GM18858 (cell line): ENCODE results near the gene CCDC78.
A peak's percentile ranks its signal among the peaks of the same experiment; 100 is the strongest.
"Not testable (repeated sequence)": the region's sequence is repeated elsewhere in the genome, so short reads cannot be mapped to it uniquely, and the experiment has no call there.

Source experiments
- ATAC-seq: cut with Tn5 transposase; IDR thresholded peaks from one replicate; pipeline ENCODE4 v1.9.1; 2021; ENCODE audit not compliant: unreplicated experiment

Gene CCDC78

GRCh38 chr16:695355-696089 is 30.7 kb downstream of the CCDC78 start:
- no peak for ATAC-seq

GRCh38 chr16:694863-695354 is 31.3 kb downstream of the CCDC78 start:
- no peak for ATAC-seq

DNA sequence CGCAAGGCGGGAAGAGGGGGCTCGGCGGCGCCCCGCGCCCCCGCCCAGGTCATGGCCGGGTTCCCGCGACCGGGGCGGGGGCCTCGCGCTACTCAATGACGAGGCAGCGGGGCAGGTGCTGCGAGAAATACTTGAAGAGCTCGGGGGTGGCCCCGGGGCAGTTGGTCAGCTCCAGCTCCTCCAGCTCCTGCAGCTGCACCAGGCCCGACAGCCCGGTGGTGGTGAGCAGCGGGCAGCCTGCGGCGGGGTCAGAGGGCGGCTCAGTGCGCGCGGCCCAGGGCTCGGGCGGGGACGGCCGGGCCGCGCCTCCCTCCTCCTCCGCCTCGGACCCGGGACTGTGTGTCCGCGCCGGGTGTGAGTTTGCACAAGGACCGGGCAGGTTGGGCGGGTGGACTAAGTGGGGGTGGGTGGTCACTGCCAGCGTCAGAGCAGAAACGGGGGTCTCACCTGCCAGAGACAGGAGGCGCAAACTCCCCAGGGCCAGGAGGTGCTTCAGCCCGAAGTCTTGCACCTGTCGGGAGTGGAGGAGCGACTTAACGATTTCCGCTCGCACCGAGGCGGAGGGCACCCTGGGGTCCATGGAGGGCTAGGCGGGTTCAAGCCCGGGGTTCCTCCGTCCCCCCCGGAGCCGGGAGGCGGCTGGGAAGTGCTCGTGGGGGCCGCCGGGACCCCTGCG is 31.9 kb downstream of the CCDC78 start:
- no peak for ATAC-seq

GRCh38 chr16:693766-694165 is 32.5 kb downstream of the CCDC78 start:
- ATAC-seq: no peak

- ATAC-seq: no peak
Measured at GRCh38 chr16:693364-693763, 32.9 kb downstream of the CCDC78 start.

- ATAC-seq: no peak
Measured at GRCh38 chr16:692356-693108, 33.7 kb downstream of the CCDC78 start.

- ATAC-seq: not testable (repeated sequence)
Measured at GRCh38 chr16:691242-691641, 35.0 kb downstream of the CCDC78 start.

DNA sequence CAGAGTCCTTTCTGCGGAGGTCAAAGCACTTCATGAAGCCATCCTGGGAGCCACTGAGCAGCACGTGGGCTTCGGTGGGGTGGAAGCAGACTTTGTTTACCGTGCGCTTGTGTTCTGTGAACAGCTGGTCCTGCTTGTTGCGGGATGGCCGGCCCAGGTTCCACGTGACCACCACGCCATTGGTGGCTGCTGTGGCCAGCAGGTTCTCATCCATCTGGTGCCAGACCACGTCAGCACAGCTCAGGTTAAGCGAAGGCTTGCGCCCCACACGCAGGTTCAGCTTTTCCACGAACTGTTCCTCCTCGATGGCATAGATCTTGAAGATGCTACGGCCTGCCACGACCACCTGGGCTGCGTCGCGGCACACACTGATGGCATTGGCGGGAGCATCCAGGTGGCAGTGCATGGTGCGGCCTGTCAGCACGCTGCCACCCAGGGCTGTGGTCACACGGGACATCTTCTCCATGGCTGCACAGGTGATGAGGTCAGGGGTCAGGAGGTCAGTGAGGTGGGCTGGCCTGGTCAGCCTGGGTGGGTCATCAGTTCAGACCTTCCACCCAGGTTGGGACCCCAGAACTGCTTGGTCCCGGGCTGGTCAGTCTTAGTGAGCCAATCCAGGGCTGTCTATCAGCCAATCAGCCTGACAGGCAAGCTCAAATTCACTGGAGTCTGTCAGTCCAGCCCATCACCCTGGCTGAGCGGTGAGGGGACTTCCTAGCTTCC is 36.9 kb downstream of the CCDC78 start:
- no peak for ATAC-seq

GRCh38 chr16:687499-687898 is 38.7 kb downstream of the CCDC78 start:
- ATAC-seq: no peak

DNA sequence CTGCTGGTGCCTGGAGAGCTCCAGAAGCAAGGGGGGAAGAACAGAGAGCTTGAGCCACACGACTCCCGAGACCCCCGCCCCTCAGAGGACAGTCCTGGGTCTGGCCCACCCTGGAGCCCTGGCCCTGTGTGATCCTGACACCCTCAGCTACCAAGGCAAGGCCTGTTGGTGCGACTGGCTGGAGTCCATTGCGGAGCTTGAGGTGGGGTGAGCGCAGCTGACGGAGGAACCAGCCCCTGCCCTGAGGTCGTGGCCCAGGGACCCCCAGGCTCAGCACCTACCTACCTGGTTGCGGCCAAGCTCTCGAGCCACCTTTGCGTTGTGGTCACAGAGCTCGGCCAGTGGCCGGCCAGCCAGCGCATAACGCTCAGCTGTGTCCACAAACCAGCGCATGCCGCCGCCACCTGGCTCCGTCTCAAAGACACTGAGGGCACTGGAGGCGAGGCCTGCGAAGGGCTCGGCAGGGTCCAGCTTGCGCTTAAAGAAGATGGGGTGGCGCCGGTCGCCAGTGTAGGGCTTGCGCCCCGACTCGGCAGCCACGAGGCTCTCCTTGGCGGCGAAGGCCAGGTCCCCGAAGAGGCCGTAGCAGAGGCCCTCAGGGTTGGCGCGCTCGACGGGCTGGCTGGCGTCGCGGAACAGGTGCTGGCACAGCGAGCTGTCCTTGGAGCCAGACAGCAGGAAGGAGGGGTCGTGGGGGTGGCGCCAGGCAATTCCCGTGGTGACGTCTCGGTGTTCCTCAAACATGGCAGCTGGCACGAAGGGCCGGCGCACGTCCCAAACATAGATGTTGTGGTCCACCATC is 39.6 kb downstream of the CCDC78 start:
- no peak for ATAC-seq

GRCh38 chr16:685967-686366 is 40.3 kb downstream of the CCDC78 start:
- no peak for ATAC-seq

GRCh38 chr16:684961-685696 is 41.1 kb downstream of the CCDC78 start:
- ATAC-seq: no peak

GRCh38 chr16:684071-684794 is 42.0 kb downstream of the CCDC78 start, which contains the start of gene JMJD8:
Gene JMJD8 (minus strand): TSS chr16:684334. CDS start chr16:684319, 15 bp downstream.
- ATAC-seq: peak; percentile 43

DNA sequence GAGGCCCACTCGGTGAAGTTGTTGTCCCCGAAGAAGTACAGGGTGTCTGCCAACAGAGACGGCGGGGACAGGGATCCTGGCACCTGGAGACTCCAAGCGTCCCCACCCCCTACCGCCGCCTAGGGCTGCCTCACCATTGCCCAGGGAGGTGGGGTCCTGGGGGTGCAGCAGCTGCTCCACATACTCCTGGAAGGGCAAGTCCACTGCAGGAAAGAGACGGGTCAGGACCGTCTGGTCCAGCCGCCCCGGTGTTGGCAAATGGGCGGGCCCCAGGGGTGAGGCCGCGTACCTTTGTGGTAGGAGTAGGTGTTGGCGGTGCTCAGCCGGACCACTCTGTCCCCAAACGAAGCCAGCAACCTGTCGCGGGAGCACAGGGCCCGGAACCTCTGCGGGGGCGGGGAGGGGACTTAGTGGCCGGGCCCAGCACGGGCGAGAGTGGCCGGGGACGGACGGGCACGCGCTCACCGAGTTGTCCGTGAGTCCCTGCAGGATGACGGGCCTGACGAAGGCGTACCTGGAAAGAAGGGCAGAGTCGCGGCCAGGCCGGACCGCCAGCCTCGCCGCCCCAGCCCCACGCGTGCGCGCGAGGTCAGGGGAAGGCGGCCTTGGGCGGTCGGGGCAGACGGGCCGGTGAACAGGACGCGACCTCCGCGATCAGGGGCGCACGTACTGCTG is 42.7 kb downstream of the CCDC78 start:
- ATAC-seq: peak; percentile 0

- ATAC-seq: no peak
Measured at GRCh38 chr16:682493-683395, 43.5 kb downstream of the CCDC78 start.

DNA sequence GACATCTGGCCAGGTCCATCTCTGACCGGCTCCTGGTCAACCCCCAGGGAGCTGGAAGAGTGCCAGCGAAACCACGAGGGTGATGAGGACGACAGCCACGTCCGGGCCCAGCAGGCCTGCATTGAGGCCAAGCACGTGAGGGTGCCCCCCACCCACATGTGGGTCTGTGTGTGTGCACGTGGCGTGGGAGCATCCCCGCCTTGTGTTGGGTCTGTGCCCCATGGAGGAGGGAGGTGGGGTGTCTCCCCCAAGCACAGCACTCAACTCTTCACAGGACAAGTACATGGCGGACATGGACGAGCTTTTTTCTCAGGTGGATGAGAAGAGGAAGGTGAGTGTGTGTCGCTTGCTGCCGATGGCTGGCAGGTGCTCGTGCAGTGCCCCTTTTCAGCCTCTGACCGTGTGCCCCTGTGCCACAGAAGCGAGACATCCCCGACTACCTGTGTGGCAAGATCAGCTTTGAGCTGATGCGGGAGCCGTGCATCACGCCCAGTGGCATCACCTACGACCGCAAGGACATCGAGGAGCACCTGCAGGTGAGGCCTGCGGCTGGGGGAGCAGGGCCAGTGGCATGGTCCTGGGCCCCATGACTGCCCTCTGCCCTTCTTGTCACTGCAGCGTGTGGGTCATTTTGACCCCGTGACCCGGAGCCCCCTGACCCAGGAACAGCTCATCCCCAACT is 44.4 kb downstream of the CCDC78 start:
- ATAC-seq: no peak
